IPS DF 19.7 (cell line): Measurements from ENCODE around the gene ADGRG3.

Experiments used
- DNase-seq: peaks from one replicate; pipeline ENCODE4 v3.0.0-alpha.2; 2013; ENCODE audit warnings: low read depth, low spot score

Gene ADGRG3

GRCh38 chr16:57736419-57737351 is 68.6 kb downstream of the ADGRG3 start:
- no peak for DNase-seq

GRCh38 chr16:57738844-57739243 is 70.7 kb downstream of the ADGRG3 start:
- DNase-seq: no peak
